ENCODE results near the gene HEPACAM. TPM values are rescaled to one million over a fixed set of nuclear protein-coding genes. Genes with fewer than 3 reads are reported as not detected.
A peak's percentile ranks its signal among the peaks of the same experiment; 100 is the strongest.

The HEPACAM gene
- total RNA-seq, 4 donors from 2014 or later = 0.67 to 1.7 TPM; not detected in 2

- Histone ChIP-seq H3K27me3 (no peaks in the 10 kb centered on the region), H3K4me3 (peak overlapping the region; percentile 42 to 71 (median 58))
- no peak for TF ChIP-seq CTCF (IDR thresholded peaks at IDR 0.05)
- TF ChIP-seq POLR2A (IDR thresholded peaks at IDR 0.05) = no peak
These were observed 58.8 kb downstream of the HEPACAM start for GRCh38 chr11:124876818-124877630.

GRCh38 chr11:124875943-124876817 is 59.7 kb downstream of the HEPACAM start:
- DNase-seq = peak; percentile 57 to 90 (median 88)
- Histone ChIP-seq H3K27ac (peak overlapping the region; percentile 57 to 89 (median 75)), H3K4me1 (peaks cover 0 to 20% (median 0%) of the 10 kb centered on the region in 4 donors), H3K9me3 (no peaks in the 10 kb centered on the region), H3K27me3 (no peaks in the 10 kb centered on the region), H3K36me3 (no peaks in the 10 kb centered on the region), H3K4me3 (peak overlapping the region; percentile 42 to 71 (median 58))
- TF ChIP-seq CTCF (IDR thresholded peaks at IDR 0.05) = peak in 5 of 6 experiments; percentile 22 to 74 (median 72)
- no peak for TF ChIP-seq POLR2A (IDR thresholded peaks at IDR 0.05)

More at GRCh38 chr11:124876818-124877630, 58.8 kb downstream of the HEPACAM start:
- H3K27ac ChIP-seq = peak overlapping the region; percentile 57 to 89 (median 75)
- H3K4me1 ChIP-seq = peaks cover 0 to 20% (median 0%) of the 10 kb centered on the region in 4 donors
- H3K36me3 ChIP-seq = no peaks in the 10 kb centered on the region
- H3K9me3 ChIP-seq = no peaks in the 10 kb centered on the region
- DNase-seq = no peak

GRCh38 chr11:124875401-124875800 is 60.4 kb downstream of the HEPACAM start:
- H3K27me3 ChIP-seq = peaks cover 0 to 5% of the 10 kb centered on the region in 2 donors
- peaks cover 0 to 20% (median 0%) of the 10 kb centered on the region in 4 donors for H3K4me1 ChIP-seq
- H3K4me3 ChIP-seq = peak overlapping the region in 1 of 4 donors; percentile 71
- no peak for TF ChIP-seq CTCF (IDR thresholded peaks at IDR 0.05)
- TF ChIP-seq POLR2A (IDR thresholded peaks at IDR 0.05) = no peak
- no peaks in the 10 kb centered on the region for H3K9me3 ChIP-seq
- H3K36me3 ChIP-seq = no peaks in the 10 kb centered on the region
- H3K27ac ChIP-seq = no peak overlapping the region
- peak in 1 of 3 donors; percentile 28 for DNase-seq

- no peak for TF ChIP-seq CTCF (IDR thresholded peaks at IDR 0.05)
- no peak for TF ChIP-seq POLR2A (IDR thresholded peaks at IDR 0.05)
- no peaks in the 10 kb centered on the region for H3K9me3 ChIP-seq
- H3K27ac ChIP-seq = no peak overlapping the region
- H3K4me1 ChIP-seq = peaks cover 0 to 20% (median 0%) of the 10 kb centered on the region in 4 donors
- no peak overlapping the region for H3K4me3 ChIP-seq
- DNase-seq = peak in 1 of 3 donors; percentile 24
- H3K36me3 ChIP-seq = no peaks in the 10 kb centered on the region
- peaks cover 0 to 12% of the 10 kb centered on the region in 2 donors for H3K27me3 ChIP-seq
These were observed 61.1 kb downstream of the HEPACAM start for GRCh38 chr11:124874571-124875255.

GRCh38 chr11:124873951-124874350 is 61.9 kb downstream of the HEPACAM start:
- no peaks in the 10 kb centered on the region for H3K9me3 ChIP-seq
- no peaks in the 10 kb centered on the region for H3K36me3 ChIP-seq
- DNase-seq = peak in 1 of 3 donors; percentile 22
- TF ChIP-seq POLR2A (IDR thresholded peaks at IDR 0.05) (no peak), CTCF (IDR thresholded peaks at IDR 0.05) (no peak)
- no peak overlapping the region for H3K27ac ChIP-seq
- no peak overlapping the region for H3K4me3 ChIP-seq
- H3K4me1 ChIP-seq = peaks cover 0 to 25% (median 0%) of the 10 kb centered on the region in 4 donors
- peaks cover 0 to 18% of the 10 kb centered on the region in 2 donors for H3K27me3 ChIP-seq
